Measurements from ENCODE around the gene MAGI1. TPM values are rescaled to one million over a fixed set of nuclear protein-coding genes. Genes with fewer than 3 reads are reported as not detected.

MAGI1 gene
- total and polyA plus RNA-seq, 10 donors: 3.5 to 104 (median 62.3) TPM

DNA sequence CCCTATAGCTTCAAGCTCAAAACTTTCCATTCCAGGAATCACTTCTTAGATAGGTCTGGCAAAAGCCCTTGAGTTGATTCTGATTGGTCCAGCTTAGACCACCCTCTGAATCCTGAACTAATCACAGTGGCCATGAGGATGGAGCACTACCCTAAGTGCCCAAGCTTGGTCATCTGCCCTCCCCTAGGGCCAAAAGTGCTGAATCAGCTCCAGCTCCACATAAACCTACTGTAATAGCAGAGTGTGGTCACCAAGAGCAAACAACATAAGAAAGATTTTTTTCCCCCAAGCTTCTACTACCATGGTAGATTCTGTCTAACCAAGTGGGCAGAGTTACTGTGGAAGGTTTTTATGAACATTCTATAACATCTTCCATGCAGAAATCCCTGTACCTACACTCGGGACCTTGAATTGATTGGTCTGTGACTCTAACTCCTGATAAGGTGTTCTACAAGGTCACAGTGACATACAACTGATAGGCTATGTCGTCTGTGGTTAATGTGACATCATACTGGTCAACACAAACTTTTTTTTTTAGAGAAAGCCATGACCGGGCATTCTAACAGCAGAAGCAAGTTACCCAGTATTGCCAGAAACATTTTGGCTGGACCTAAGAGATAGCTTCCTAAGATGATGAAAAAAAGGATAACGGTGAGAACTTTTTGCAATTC, 320.9 kb downstream of the MAGI1 start:
- H3K27ac ChIP-seq: no peak overlapping the region
- H3K4me1 ChIP-seq: peaks cover 0 to 3% (median 0%) of the 10 kb centered on the region in 6 donors
- no peaks in the 10 kb centered on the region for H3K27me3 ChIP-seq (replicated peaks in 1 of 7)
- TF ChIP-seq POLR2A (IDR thresholded peaks at IDR 0.05) (no peak), POLR2AphosphoS5 (IDR thresholded peaks at IDR 0.05) (no peak)
- TF ChIP-seq, protein P1, sequence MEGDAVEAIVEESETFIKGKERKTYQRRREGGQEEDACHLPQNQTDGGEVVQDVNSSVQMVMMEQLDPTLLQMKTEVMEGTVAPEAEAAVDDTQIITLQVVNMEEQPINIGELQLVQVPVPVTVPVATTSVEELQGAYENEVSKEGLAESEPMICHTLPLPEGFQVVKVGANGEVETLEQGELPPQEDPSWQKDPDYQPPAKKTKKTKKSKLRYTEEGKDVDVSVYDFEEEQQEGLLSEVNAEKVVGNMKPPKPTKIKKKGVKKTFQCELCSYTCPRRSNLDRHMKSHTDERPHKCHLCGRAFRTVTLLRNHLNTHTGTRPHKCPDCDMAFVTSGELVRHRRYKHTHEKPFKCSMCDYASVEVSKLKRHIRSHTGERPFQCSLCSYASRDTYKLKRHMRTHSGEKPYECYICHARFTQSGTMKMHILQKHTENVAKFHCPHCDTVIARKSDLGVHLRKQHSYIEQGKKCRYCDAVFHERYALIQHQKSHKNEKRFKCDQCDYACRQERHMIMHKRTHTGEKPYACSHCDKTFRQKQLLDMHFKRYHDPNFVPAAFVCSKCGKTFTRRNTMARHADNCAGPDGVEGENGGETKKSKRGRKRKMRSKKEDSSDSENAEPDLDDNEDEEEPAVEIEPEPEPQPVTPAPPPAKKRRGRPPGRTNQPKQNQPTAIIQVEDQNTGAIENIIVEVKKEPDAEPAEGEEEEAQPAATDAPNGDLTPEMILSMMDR (IDR thresholded peaks at IDR 0.05 in 8 of 11, conservative IDR thresholded peaks at IDR 0.05 in 3 of 11): no peak
- no peaks in the 10 kb centered on the region for H3K9me3 ChIP-seq
- DNase-seq: no peak
- no peak overlapping the region for H3K4me3 ChIP-seq
- no peaks in the 10 kb centered on the region for H3K36me3 ChIP-seq
- 64 to 89% (median 83%) methylated on average over 4 of the region's 4 CpGs for WGBS, 5 donors
- intact Hi-C loops (cut with DNase I; ENCODE audit: low total_unique reads): no loop called here

DNA sequence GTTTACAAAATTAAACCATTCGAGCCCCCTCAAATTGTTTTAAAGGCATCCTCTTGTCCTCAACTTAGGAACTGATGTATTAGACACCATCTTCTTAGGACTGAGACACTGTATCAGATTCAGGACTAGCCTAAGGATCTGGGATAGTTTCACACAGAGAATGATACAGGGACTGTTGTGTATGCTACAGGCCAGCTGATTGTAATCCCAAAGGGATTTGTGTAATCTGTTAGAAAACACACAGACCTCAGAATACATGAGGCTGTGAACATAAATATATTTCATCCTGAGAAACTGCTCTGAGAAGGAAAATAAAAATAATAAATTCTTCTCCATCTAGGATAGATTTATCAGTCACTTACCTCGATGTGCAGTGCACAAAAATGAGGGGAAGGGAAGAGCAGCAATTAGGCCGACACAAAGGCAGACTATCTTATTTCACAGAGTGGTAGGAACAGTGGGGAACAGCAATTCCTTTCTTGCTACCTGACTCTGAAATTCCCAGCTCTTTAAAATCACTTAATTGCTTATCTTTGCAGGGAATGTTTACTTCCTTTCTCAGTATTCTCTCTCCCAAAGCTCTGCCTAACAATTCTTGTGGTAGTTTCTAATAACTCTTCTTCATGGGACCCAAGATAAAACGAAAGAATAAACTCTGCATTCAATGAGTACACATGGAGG, 322.5 kb downstream of the MAGI1 start:
- Histone ChIP-seq H3K4me3 (no peak overlapping the region), H3K27ac (no peak overlapping the region), H3K4me1 (no peaks in the 10 kb centered on the region), H3K9me3 (no peaks in the 10 kb centered on the region), H3K36me3 (no peaks in the 10 kb centered on the region), H3K27me3 (replicated peaks in 1 of 7) (no peaks in the 10 kb centered on the region)
- 60 to 72% (median 67%) methylated on average over 4 of the region's 4 CpGs for WGBS, 5 donors
- DNase-seq: no peak
- TF ChIP-seq POLR2A (IDR thresholded peaks at IDR 0.05): no peak
- TF ChIP-seq POLR2AphosphoS5 (IDR thresholded peaks at IDR 0.05): no peak
- TF ChIP-seq, protein P1 (IDR thresholded peaks at IDR 0.05 in 8 of 11, conservative IDR thresholded peaks at IDR 0.05 in 3 of 11): no peak
- intact Hi-C loops (cut with DNase I; ENCODE audit: low total_unique reads): no loop called here

DNA sequence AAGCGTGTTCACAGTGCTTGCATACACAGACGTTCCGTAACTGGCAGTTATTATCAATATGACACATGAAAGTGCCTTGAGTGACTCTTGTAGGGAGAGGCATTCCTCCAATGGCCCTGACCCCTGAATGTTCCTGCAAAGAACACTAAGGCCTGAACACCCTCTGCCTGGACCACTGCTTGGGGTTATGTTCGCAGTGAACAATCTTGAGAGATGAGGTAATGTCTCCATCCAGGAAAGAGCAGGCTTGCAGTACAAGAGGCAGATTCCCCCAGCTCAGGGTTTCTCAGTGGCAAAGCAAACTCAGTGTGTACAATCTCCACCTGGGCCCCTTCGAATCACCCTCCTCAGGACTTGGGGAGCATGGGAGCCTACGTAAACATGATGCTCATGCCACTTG, 324.6 kb downstream of the MAGI1 start:
- Histone ChIP-seq H3K27ac (no peak overlapping the region), H3K9me3 (no peaks in the 10 kb centered on the region), H3K36me3 (no peaks in the 10 kb centered on the region), H3K4me1 (no peaks in the 10 kb centered on the region), H3K4me3 (no peak overlapping the region), H3K27me3 (replicated peaks in 1 of 7) (no peaks in the 10 kb centered on the region)
- no peak for TF ChIP-seq POLR2AphosphoS5 (IDR thresholded peaks at IDR 0.05)
- TF ChIP-seq, protein P1 (IDR thresholded peaks at IDR 0.05 in 8 of 11, conservative IDR thresholded peaks at IDR 0.05 in 3 of 11): no peak
- no peak for TF ChIP-seq POLR2A (IDR thresholded peaks at IDR 0.05)
- WGBS, 5 donors: 77 to 90% (median 83%) methylated on average over 5 to 6 of the region's 6 CpGs
- intact Hi-C loops (cut with DNase I; ENCODE audit: low total_unique reads): no loop called here
- DNase-seq: no peak

DNA sequence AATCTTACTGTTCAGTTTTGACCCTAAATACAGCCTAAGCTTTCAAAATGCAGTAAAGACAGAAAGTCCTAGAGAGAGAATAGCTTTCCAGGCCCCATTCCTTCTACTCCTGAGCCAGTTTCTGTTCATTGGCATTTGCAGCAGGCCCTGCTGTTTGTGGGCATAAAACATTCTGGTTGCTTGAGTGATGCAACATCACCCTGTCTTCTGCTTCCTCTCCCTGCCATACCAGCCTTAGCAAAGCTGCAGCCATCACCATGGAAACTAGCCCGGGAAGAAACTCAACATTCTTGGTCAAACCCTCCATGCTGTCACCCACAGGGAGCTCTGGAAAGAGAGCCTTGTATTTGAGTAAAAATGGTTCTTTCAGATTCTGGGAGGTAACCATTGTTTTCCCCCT, 325.7 kb downstream of the MAGI1 start:
- H3K36me3 ChIP-seq: no peaks in the 10 kb centered on the region
- H3K4me3 ChIP-seq: no peak overlapping the region
- 31 to 54% (median 45%) methylated on average over 1 of the region's 1 CpG for WGBS, 5 donors
- no peak overlapping the region for H3K27ac ChIP-seq
- H3K4me1 ChIP-seq: no peaks in the 10 kb centered on the region
- DNase-seq: no peak
- no peak for TF ChIP-seq POLR2A (IDR thresholded peaks at IDR 0.05)
- TF ChIP-seq POLR2AphosphoS5 (IDR thresholded peaks at IDR 0.05): no peak
- TF ChIP-seq, protein P1 (IDR thresholded peaks at IDR 0.05 in 8 of 11, conservative IDR thresholded peaks at IDR 0.05 in 3 of 11): no peak
- H3K9me3 ChIP-seq: no peaks in the 10 kb centered on the region
- intact Hi-C loops (cut with DNase I; ENCODE audit: low total_unique reads): no loop called here
- no peaks in the 10 kb centered on the region for H3K27me3 ChIP-seq (replicated peaks in 1 of 7)
